T-helper 17 cell (primary cell): Measurements from ENCODE around the gene FAM156A. TPM values are rescaled to one million over a fixed set of nuclear protein-coding genes. Genes with fewer than 3 reads are reported as not detected.
"Not testable (repeated sequence)": the region's sequence is repeated elsewhere in the genome, so short reads cannot be mapped to it uniquely, and the experiment has no call there.

Experiments used
- ATAC-seq: fragments of 150-1000 bp; cut with Tn5 transposase; 2 replicates; pipeline ENCODE4 v1.10.0; 2021; ENCODE audit warnings: mild to moderate bottlenecking, moderate library complexity
- DNase-seq, 3 donors: peaks; one replicate each; pipeline versions ENCODE4 v3.0.0 to v3.0.0-alpha.2; 2020 to 2021
- H3K9me3 ChIP-seq: one replicate; pipeline ENCODE4 v1.7.0; 2013; ENCODE audit warnings: low read length, mild to moderate bottlenecking; ENCODE audit not compliant: control insufficient read depth, poor library complexity, severe bottlenecking
- H3K27ac Mint-ChIP-seq: one replicate; pipeline ENCODE4 v1.8.0; 2022; ENCODE audit warnings: mild to moderate bottlenecking, moderate library complexity, mixed read lengths
- H3K27me3 Mint-ChIP-seq: one replicate; pipeline ENCODE4 v1.8.0; 2022; ENCODE audit warnings: mixed read lengths
- H3K36me3 Mint-ChIP-seq: one replicate; pipeline ENCODE4 v1.8.0; 2022; ENCODE audit warnings: low read depth, mixed read lengths
- H3K4me1 Mint-ChIP-seq: one replicate; pipeline ENCODE4 v1.8.0; 2022; ENCODE audit warnings: mild to moderate bottlenecking, mixed read lengths
- H3K4me3 Mint-ChIP-seq: one replicate; pipeline ENCODE4 v1.8.0; 2022; ENCODE audit warnings: mild to moderate bottlenecking, moderate library complexity, mixed read lengths
- total RNA-seq, 4 donors: library from RNA in 2 of 4; stranded (reverse) in 2 of 4; gene quantifications; one replicate each; pipeline ENCODE4 v1.2.3 and lab custom pipeline; 2022 to 2026

The FAM156A gene
- total RNA-seq, 2 donors from 2014 or later: 10.0 to 13.7 TPM

GRCh38 chrX:52983321-52984000, 25.1 kb upstream of the FAM156A start:
- no peaks in the 10 kb centered on the region for H3K9me3 ChIP-seq
- Mint-ChIP-seq H3K36me3 (no peaks in the 10 kb centered on the region), H3K4me3 (no peak overlapping the region), H3K4me1 (no peaks in the 10 kb centered on the region), H3K27me3 (no peaks in the 10 kb centered on the region), H3K27ac (no peak overlapping the region)
- no peak for DNase-seq
- no peak for ATAC-seq

GRCh38 chrX:52979993-52980392, 21.7 kb upstream of the FAM156A start:
- DNase-seq: no peak
- Mint-ChIP-seq H3K27me3 (no peaks in the 10 kb centered on the region), H3K27ac (no peak overlapping the region), H3K4me3 (no peak overlapping the region), H3K36me3 (no peaks in the 10 kb centered on the region), H3K4me1 (no peaks in the 10 kb centered on the region)
- H3K9me3 ChIP-seq: no peaks in the 10 kb centered on the region
- no peak for ATAC-seq

- no peak for ATAC-seq
- DNase-seq: no peak
- Mint-ChIP-seq H3K36me3 (no peaks in the 10 kb centered on the region), H3K4me1 (no peaks in the 10 kb centered on the region), H3K4me3 (no peak overlapping the region), H3K27me3 (no peaks in the 10 kb centered on the region), H3K27ac (no peak overlapping the region)
- H3K9me3 ChIP-seq: no peaks in the 10 kb centered on the region
Measured at GRCh38 chrX:52979568-52979967, 21.2 kb upstream of the FAM156A start.

GRCh38 chrX:52977953-52978352, 19.6 kb upstream of the FAM156A start:
- Mint-ChIP-seq H3K4me1 (no peaks in the 10 kb centered on the region), H3K27me3 (no peaks in the 10 kb centered on the region)

GRCh38 chrX:52975576-52975975, 17.3 kb upstream of the FAM156A start:
- H3K27me3 Mint-ChIP-seq, H3K4me1 Mint-ChIP-seq, H3K27ac Mint-ChIP-seq, ATAC-seq, H3K4me3 Mint-ChIP-seq, H3K36me3 Mint-ChIP-seq, H3K9me3 ChIP-seq, DNase-seq: not testable (repeated sequence)

More at GRCh38 chrX:52977953-52978352, 19.6 kb upstream of the FAM156A start:
- H3K36me3 Mint-ChIP-seq: no peaks in the 10 kb centered on the region
- no peak overlapping the region for H3K4me3 Mint-ChIP-seq
- no peak for ATAC-seq
- H3K9me3 ChIP-seq: no peaks in the 10 kb centered on the region
- no peak for DNase-seq
- no peak overlapping the region for H3K27ac Mint-ChIP-seq

- ATAC-seq, H3K27me3 Mint-ChIP-seq, H3K9me3 ChIP-seq, H3K4me1 Mint-ChIP-seq, H3K27ac Mint-ChIP-seq, H3K36me3 Mint-ChIP-seq, DNase-seq, H3K4me3 Mint-ChIP-seq: not testable (repeated sequence)
Measured at GRCh38 chrX:52974336-52974992, 16.1 kb upstream of the FAM156A start.

- not testable (repeated sequence) for H3K27me3 Mint-ChIP-seq, DNase-seq, H3K4me3 Mint-ChIP-seq, H3K36me3 Mint-ChIP-seq, H3K27ac Mint-ChIP-seq, H3K9me3 ChIP-seq, H3K4me1 Mint-ChIP-seq, ATAC-seq
Measured at GRCh38 chrX:52967922-52968321, 9.6 kb upstream of the FAM156A start.

GRCh38 chrX:52966993-52967738, 8.8 kb upstream of the FAM156A start:
- not testable (repeated sequence) for H3K4me1 Mint-ChIP-seq, H3K27ac Mint-ChIP-seq, H3K9me3 ChIP-seq, H3K27me3 Mint-ChIP-seq, H3K36me3 Mint-ChIP-seq, ATAC-seq, H3K4me3 Mint-ChIP-seq, DNase-seq

GRCh38 chrX:52958961-52959360, 643 bp upstream of the FAM156A start:
- not testable (repeated sequence) for H3K9me3 ChIP-seq, H3K27ac Mint-ChIP-seq, H3K36me3 Mint-ChIP-seq, H3K4me3 Mint-ChIP-seq, DNase-seq, H3K27me3 Mint-ChIP-seq, H3K4me1 Mint-ChIP-seq
- peak; percentile 11 for ATAC-seq

GRCh38 chrX:52949884-52950283, 8.4 kb downstream of the FAM156A start:
- not testable (repeated sequence) for H3K27me3 Mint-ChIP-seq, H3K4me1 Mint-ChIP-seq, DNase-seq, H3K27ac Mint-ChIP-seq, H3K36me3 Mint-ChIP-seq, H3K4me3 Mint-ChIP-seq, ATAC-seq, H3K9me3 ChIP-seq

- H3K36me3 Mint-ChIP-seq: not testable (repeated sequence)
Measured at GRCh38 chrX:52949325-52949724, 9.0 kb downstream of the FAM156A start.

GRCh38 chrX:52948265-52948664, 10.1 kb downstream of the FAM156A start:
- H3K36me3 Mint-ChIP-seq, H3K27ac Mint-ChIP-seq, DNase-seq, H3K4me1 Mint-ChIP-seq, H3K9me3 ChIP-seq, H3K4me3 Mint-ChIP-seq, ATAC-seq, H3K27me3 Mint-ChIP-seq: not testable (repeated sequence)

More at GRCh38 chrX:52949325-52949724, 9.0 kb downstream of the FAM156A start:
- not testable (repeated sequence) for H3K4me3 Mint-ChIP-seq, H3K27me3 Mint-ChIP-seq, DNase-seq, H3K4me1 Mint-ChIP-seq, ATAC-seq, H3K9me3 ChIP-seq, H3K27ac Mint-ChIP-seq

GRCh38 chrX:52947501-52947900, 10.8 kb downstream of the FAM156A start:
- H3K27me3 Mint-ChIP-seq, H3K27ac Mint-ChIP-seq, ATAC-seq, H3K36me3 Mint-ChIP-seq, H3K4me3 Mint-ChIP-seq, H3K4me1 Mint-ChIP-seq, H3K9me3 ChIP-seq, DNase-seq: not testable (repeated sequence)
